GM10266 (cell line): ENCODE results near the gene SUPT6H.

Experiments
- DNase-seq: peaks from one replicate; pipeline ENCODE4 v3.0.0; 2012; ENCODE audit errors: extremely low spot score
- CTCF ChIP-seq: IDR thresholded peaks from 2 replicates; pipeline ENCODE4 v1.5.1; 2012; ENCODE audit warnings: mild to moderate bottlenecking, low read depth; ENCODE audit not compliant: control insufficient read depth, insufficient read depth; ENCODE audit errors: missing control alignments

Gene SUPT6H

GRCh38 chr17:28618464-28618863 is 43.5 kb upstream of the SUPT6H start:
- no peak for TF ChIP-seq CTCF
- DNase-seq: no peak

GRCh38 chr17:28620010-28620409 is 42.0 kb upstream of the SUPT6H start:
- no peak for DNase-seq
- no peak for TF ChIP-seq CTCF

GRCh38 chr17:28622186-28622585 is 39.8 kb upstream of the SUPT6H start:
- DNase-seq: no peak

GRCh38 chr17:28623696-28624095 is 38.3 kb upstream of the SUPT6H start:
- DNase-seq: no peak
- no peak for TF ChIP-seq CTCF

More at GRCh38 chr17:28622186-28622585, 39.8 kb upstream of the SUPT6H start:
- no peak for TF ChIP-seq CTCF

- no peak for TF ChIP-seq CTCF
- DNase-seq: no peak
Measured at GRCh38 chr17:28624148-28624547, 37.9 kb upstream of the SUPT6H start.

- no peak for TF ChIP-seq CTCF
- DNase-seq: no peak
Measured at GRCh38 chr17:28626818-28627217, 35.2 kb upstream of the SUPT6H start.

GRCh38 chr17:28634206-28634865 is 27.7 kb upstream of the SUPT6H start:
- no peak for DNase-seq
- TF ChIP-seq CTCF: no peak
